ENCODE results near the gene CD52.

DNA sequence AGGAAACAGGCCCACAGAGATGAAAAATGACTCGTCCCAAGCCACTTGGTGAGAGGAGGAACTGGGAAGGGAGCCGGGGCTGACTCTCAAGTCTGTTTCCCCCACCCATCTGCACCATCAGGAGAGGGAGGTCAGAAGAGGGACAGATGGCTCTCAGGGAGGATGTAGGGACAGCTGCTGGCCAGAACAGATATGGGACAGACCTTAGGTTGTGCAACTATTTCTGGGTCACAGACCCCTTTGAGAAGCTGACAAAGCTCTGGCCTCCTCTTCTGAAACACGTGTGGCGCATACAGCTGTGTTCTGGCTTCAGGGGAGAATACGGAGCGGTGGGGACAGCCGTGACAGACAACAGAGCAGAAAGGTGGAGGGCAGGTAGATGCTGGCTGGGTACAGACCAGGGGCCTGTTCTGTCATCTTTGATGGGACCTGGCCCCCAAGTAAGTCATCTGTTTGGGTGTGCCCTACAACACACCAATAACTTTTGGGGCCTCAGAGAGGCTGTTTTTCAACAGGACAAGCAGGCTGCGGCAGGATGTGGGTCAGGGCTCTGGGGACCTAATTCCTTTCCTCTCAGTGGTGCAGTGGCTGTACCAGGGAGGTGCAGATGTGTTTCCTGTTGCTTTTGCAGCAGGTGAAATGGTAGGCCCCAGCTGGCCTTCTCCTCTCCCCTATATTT is 30.6 kb upstream of the CD52 start:
- TF ChIP-seq CTCF (optimal IDR thresholded peaks at IDR 0.05 in 1 of 3, IDR thresholded peaks at IDR 0.05 in 1 of 3, conservative IDR thresholded peaks at IDR 0.05 in 1 of 3; ENCODE audit: extremely low read depth in 1 of 3, insufficient read depth in 2 of 3, low read length in 3 of 3) (no peak), EZH2 (IDR thresholded peaks at IDR 0.05; ENCODE audit: low read length) (no peak)
